A549 treated with ZK216348 at 1 μM for 4 hours (cell line): ENCODE measurements around the gene MAPKBP1. TPM values are rescaled to one million over a fixed set of nuclear protein-coding genes. Genes with fewer than 3 reads are reported as not detected.

Source experiments
- total RNA-seq: library from RNA; stranded (reverse); fragments of 200-300 nt; extraction: Qiagen RNA extraction; gene quantifications from 5 replicates; pipeline ENCODE4 v1.2.3, GENCODE V29; 2022; ENCODE audit warnings: low read depth

The MAPKBP1 gene, protein sequence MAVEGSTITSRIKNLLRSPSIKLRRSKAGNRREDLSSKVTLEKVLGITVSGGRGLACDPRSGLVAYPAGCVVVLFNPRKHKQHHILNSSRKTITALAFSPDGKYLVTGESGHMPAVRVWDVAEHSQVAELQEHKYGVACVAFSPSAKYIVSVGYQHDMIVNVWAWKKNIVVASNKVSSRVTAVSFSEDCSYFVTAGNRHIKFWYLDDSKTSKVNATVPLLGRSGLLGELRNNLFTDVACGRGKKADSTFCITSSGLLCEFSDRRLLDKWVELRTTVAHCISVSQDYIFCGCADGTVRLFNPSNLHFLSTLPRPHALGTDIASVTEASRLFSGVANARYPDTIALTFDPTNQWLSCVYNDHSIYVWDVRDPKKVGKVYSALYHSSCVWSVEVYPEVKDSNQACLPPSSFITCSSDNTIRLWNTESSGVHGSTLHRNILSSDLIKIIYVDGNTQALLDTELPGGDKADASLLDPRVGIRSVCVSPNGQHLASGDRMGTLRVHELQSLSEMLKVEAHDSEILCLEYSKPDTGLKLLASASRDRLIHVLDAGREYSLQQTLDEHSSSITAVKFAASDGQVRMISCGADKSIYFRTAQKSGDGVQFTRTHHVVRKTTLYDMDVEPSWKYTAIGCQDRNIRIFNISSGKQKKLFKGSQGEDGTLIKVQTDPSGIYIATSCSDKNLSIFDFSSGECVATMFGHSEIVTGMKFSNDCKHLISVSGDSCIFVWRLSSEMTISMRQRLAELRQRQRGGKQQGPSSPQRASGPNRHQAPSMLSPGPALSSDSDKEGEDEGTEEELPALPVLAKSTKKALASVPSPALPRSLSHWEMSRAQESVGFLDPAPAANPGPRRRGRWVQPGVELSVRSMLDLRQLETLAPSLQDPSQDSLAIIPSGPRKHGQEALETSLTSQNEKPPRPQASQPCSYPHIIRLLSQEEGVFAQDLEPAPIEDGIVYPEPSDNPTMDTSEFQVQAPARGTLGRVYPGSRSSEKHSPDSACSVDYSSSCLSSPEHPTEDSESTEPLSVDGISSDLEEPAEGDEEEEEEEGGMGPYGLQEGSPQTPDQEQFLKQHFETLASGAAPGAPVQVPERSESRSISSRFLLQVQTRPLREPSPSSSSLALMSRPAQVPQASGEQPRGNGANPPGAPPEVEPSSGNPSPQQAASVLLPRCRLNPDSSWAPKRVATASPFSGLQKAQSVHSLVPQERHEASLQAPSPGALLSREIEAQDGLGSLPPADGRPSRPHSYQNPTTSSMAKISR (N-terminal part only)
- total RNA-seq, result 2.9 to 5.3 TPM (median 4.3 TPM) in 5 replicates

DNA sequence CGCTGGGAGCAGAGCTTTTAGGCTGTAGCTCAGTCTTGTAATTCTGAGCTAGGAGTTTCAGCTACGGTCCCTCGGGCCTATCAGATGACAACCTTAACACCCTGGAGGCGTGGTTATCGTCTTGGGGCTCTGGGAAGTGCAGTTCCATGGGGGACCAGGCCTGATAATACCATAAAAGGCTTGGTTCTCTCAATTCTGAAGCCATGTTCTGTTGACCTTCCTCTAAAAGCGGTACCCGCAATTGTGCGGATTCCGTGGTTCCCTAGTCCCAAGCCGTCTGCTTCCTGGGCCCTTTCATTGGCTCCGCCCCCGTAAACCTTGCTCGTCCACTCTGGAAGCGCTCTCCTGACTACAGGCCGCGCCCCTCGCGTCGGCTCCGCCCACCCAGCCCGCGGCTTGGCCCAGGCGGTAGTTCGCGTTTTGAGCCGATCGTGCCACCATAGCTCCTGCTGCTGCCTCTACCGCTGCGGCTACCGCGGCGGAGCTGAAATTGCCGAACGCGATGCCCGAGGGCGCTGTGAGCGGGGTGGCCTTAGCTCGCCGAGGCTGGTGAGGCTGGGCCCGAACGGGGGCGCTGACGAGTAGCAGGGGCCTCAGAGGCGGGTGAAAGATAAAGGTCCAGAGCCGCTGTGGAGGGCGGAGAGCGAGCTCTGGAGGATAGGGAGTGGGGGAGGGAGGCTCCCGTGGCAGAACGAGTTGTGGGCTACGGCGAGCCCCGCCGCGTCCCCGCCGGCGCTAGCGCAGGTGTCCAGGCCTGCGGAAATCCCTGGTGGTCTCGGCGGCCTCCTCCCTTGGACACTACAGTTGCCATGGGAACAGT lies at the start of gene MAPKBP1:
Gene MAPKBP1, plus strand, starts transcription at position 423 of the 820 bp plus-strand sequence. CDS start 792 bp downstream, outside the sequence.

DNA sequence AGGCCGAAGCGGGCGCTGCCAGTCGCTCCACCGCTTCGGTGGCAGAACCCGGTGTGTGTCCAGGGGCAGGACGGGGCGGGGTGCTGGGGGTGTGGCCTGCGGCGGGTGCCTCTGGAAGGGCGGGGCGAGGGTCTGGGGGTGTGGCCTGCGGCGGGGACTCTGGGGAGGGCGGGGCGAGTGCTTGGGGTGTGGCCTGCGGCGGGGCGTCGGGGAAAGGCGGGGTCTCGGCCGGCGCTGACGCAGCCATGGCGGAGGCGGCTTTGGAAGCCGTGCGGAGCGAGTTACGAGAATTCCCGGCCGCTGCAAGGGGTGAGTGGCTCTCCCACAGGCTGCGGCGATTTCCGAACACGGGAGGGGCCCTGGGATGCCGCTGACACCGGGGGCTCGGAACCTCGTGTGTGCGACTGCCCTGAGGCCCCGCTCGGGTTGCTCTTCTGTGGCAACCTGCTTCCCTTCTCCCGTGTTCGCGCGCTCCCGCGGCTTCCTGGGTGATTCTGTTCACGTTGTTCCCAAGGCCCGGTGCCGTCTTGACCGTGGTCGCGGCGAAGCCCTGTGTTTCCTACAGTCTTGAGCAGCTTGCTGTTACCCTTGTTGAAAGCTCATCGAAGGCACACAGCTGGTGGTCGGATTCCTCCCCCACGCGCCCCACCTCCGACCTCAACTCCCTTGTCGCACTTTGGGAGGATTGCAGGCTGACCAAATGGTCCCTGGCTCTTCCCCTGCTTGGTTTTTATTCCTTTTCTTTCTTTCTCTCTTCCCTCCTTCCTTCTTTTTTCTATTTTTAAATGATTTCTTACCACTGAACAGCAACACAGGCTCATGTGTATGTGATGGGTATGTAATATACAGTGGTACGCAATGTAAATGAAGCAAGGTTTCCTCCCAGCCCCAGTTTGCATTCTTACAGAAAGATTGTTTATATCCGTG lies 53.9 kb downstream of the MAPKBP1 start, which contains the start of gene JMJD7:
Gene JMJD7, plus strand, starts transcription at position 213 of the 927 bp plus-strand sequence. Its CDS starts 33 bp downstream, at position 246.

DNA sequence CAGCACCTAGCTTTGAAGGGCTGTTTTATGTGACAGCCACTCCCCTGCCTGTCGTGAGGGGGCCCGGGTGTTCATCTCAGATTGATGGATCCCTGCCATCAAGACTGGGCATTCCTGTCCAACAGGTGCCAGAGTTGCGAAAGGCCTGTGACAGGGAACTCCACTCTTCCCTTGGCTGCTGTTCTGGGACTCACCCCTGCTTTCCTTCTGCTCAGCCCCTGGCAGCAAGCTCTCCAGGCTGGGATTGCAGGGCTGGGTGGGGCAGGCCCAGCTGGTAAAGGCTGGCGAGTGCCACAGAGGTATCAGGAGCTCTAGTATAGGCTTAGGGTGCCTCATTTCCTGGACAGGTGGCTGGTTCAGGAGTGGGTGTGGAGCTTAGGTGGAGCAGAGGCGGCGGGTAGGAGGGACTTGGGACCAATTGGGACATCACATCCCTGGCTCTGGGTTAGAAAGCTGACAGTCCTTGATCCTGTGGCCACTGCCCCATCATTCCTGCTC lies 64.2 kb downstream of the MAPKBP1 start, which contains the start of gene PLA2G4B:
Gene PLA2G4B, plus strand, starts transcription at position 448 of the 498 bp plus-strand sequence. CDS start 67 bp downstream, outside the sequence.

Other genes with a start within 250 kb of the MAPKBP1 start
- gene RPAP1, start 230.2 kb upstream of the MAPKBP1 start, total RNA-seq, result 7.3 to 13.4 TPM (median 13.0 TPM) in 5 replicates
- gene TYRO3, start 215.3 kb upstream of the MAPKBP1 start, total RNA-seq, result 13.0 to 15.5 TPM (median 14.3 TPM) in 5 replicates
- gene MGA, start 114.1 kb upstream of the MAPKBP1 start, total RNA-seq, result 5.9 to 8.2 TPM (median 7.4 TPM) in 5 replicates
- 1.8 to 5.4 TPM (median 3.5 TPM) in 5 replicates for gene JMJD7, start 53.6 kb downstream of the MAPKBP1 start, total RNA-seq
- 0.51 to 3.3 TPM (median 2.2 TPM) in 5 replicates for gene PLA2G4B, start 64.4 kb downstream of the MAPKBP1 start, total RNA-seq
- 0.08 to 0.37 TPM (median 0.32 TPM) in 5 replicates for gene SPTBN5, start 119.6 kb downstream of the MAPKBP1 start, total RNA-seq
- 9.4 to 12.9 TPM (median 11.9 TPM) in 5 replicates for gene EHD4, start 198.1 kb downstream of the MAPKBP1 start, total RNA-seq
- gene PLA2G4E, start 246.6 kb downstream of the MAPKBP1 start, total RNA-seq, result not detected in 5 replicates